HG03378 (cell line): ENCODE data around the gene KRTAP19-1.
"Not testable (repeated sequence)": the region's sequence is repeated elsewhere in the genome, so short reads cannot be mapped to it uniquely, and the experiment has no call there.

Source experiments
- ATAC-seq: cut with Tn5 transposase; IDR thresholded peaks from one replicate; pipeline ENCODE4 v1.9.1; 2021; ENCODE audit warnings: mild to moderate bottlenecking, moderate library complexity; ENCODE audit not compliant: unreplicated experiment

KRTAP19-1 gene

DNA sequence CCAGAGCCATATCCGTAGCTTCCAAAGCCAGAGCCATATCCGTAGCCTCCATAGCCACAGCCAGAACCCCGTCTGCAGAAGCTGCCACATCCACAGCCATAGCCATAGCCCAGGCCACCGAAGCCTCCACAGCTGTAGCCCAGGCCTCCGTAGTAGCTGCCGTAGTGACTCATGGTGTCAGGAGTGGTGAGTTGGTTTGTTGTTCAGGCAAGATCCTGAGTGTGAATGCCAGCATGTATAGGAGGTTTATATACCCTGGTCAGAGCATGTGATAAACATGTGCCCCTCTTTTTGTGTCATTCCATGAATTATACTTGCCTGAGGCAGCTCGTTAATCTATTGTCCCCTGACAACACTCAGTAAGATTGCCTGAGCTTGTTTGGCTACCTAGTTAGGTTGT lies at the start of gene KRTAP19-1:
Gene KRTAP19-1, minus strand, starts transcription at position 223 of the 400 bp plus-strand sequence. Its CDS starts 50 bp downstream, at position 173.
- ATAC-seq, result no peak

GRCh38 chr21:30518876-30519275 lies 38.7 kb upstream of the KRTAP19-1 start:
- no peak for ATAC-seq

- ATAC-seq, result no peak
Measured at GRCh38 chr21:30515681-30516080, 35.5 kb upstream of the KRTAP19-1 start.

- ATAC-seq, result not testable (repeated sequence)
Measured at GRCh38 chr21:30505621-30506205, 25.5 kb upstream of the KRTAP19-1 start.

DNA sequence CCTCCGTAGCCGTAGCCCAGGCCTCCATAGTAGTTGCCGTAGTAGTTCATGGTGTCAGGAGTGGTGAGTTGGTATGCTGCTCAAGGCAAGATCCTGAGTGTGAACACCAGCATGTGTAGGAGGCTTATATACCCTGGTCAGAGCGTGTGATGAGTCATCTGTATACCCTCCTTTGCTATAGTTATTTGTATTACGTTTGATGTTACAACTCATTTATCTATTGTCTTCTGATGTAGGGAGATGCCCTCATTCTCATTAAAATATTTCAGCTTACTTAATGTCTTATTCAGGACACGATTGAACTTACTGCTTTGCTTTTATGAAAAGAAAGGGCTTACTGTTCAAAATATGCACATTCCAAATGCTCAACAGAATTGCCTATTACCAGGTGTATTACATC lies 21.9 kb upstream of the KRTAP19-1 start, which contains the start of gene KRTAP19-5:
Gene KRTAP19-5, minus strand, starts transcription at position 101 of the 400 bp plus-strand sequence. Its CDS starts 51 bp downstream, at position 50.
- ATAC-seq, result no peak

GRCh38 chr21:30497065-30497464 lies 16.9 kb upstream of the KRTAP19-1 start, which contains the start of gene KRTAP19-4:
Gene KRTAP19-4 (minus strand): TSS chr21:30497165. CDS start chr21:30497110, 55 bp downstream.
- no peak for ATAC-seq

GRCh38 chr21:30491963-30492428 lies 11.8 kb upstream of the KRTAP19-1 start, which contains the start of gene KRTAP19-3:
Gene KRTAP19-3 (minus strand): TSS chr21:30492013. CDS start chr21:30491957, 56 bp downstream.
- no peak for ATAC-seq

- no peak for ATAC-seq
Measured at GRCh38 chr21:30487336-30487735, 7.2 kb upstream of the KRTAP19-1 start, which contains the start of gene KRTAP19-2. Gene KRTAP19-2 (minus strand): TSS chr21:30487436. CDS start chr21:30487348, 88 bp downstream.

DNA sequence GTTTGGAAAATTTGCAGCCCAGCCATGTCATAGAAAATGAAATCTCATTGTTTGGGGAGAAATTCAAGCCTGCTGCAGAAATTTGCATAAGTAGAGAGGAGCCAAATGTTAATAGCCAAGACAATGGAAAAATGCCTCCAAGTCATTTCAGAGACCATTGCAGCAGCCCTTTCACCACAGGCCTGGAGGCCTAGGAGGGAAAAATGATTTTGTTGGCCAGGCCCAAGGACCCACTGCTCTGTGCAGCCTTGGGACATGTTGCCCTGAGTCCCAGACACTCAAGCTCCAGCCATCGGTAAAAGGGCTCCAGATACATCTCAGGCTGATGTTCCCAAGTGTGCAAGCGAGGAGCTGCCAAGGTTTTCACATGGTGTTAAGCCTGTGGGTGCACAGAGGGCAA lies 6.0 kb upstream of the KRTAP19-1 start:
- no peak for ATAC-seq

- ATAC-seq, result no peak
Measured at GRCh38 chr21:30482130-30482529, 2.0 kb upstream of the KRTAP19-1 start.

GRCh38 chr21:30479259-30479658 lies 908 bp downstream of the KRTAP19-1 start:
- ATAC-seq, result no peak

- ATAC-seq, result no peak
Measured at GRCh38 chr21:30478004-30478403, 2.2 kb downstream of the KRTAP19-1 start.

DNA sequence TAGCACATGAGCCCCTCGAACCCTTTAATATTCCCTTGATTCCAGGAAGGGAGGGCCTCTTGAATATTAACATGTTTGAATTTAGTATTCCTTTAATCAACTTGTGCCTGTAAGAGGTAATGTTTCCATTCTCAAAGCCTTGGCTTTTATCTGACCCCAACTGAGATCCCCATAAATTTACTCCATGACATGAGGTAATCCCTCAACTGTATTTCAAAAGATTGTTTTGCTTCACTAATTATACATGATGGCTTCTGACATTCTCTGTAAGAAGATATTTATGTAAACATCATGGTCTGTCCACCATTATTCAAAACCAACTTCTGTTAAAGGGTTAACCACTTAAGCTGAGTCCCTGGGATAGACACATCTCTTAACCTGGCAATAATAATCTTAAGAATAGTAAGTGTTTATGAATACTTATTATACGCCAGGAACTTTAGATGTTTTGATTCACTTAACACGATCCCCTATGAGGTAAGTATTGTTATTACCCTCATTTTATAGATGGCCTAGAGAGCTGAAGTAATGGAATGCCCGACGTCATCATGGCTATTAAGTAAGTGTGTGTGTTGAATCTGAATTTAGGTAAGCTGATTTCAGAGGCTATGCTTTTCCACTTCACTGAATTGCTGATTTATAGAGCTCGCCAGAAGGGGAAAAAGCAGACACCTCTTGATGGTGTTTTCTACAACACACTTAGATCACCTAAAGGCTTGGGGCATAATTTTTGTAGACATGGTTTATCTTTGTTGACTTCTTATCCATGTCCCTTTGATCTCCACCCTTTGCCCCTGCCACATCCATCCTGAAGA lies 11.1 kb downstream of the KRTAP19-1 start:
- no peak for ATAC-seq

DNA sequence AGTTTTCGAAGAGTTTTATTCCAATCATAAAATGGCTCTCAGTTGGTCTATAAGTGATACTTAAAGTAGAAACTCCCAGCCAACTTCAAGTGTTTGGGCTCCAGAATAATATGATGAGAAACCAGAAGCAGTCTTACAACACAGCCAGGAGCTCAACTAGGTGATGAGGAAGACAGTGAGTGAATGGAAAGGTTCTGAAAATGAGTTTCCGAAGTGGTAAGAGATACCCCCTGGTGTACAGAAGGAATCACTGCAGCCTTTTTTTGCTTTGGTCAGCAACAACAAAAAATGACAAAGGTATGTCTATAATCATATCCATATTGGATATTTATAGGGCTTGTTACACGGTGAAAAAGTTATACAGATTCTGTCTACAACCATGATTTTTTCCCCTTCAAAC lies 16.5 kb downstream of the KRTAP19-1 start:
- no peak for ATAC-seq

DNA sequence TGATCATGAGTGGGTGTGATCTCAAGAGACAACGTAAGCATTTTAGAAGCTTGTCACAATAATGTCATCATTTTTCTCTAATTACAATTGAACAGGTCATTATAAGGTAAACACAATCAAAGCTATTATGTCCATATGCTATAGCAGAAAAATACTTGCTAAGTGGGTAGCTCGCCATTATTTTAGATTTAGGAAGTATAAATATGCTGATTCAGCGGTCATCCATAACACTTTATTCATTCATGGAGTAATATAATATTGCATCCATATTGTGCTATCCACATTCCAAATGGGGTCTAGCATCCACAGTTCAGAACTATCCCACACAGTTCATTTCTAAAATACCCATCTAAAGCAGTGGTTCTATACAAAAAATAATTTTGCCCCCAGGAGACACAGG lies 31.7 kb downstream of the KRTAP19-1 start:
- ATAC-seq, result no peak

DNA sequence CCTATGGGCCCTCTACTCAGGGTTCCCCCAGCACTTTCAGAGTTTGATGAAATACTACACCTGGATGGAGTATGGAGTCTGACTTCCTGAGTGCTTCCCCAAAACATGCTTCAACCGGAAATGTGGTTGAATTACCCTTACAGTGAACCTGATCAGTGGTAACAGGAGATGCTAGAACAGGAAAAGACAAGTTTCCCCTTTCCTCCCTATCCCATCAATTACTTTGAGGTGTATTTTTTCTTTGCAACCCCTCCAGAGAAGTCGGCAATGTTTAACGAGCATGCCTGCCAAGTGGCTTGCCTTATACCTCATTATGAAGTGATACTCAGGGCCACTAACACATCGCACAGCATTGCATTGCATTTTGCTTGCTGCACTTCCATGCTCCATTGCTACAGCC lies 33.1 kb downstream of the KRTAP19-1 start:
- no peak for ATAC-seq

DNA sequence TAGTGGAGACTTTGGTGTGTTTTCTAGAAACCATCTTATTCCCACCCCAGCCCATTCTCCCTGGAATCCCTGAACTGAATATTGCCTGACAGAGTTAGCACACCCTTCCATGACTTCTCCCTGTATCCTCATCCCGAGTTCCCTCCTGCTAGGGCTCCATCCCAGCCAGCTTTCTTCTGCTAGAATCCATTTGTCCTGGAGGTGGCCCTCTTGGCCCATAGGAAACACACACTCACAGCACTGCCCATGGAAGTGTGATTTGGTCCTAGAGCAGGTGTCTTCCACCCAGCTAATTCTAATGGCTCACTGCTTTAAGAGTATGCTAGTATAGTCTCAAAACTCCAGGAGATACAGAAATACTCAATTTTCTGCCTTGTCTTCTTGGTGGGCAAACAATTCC lies 36.0 kb downstream of the KRTAP19-1 start:
- no peak for ATAC-seq

DNA sequence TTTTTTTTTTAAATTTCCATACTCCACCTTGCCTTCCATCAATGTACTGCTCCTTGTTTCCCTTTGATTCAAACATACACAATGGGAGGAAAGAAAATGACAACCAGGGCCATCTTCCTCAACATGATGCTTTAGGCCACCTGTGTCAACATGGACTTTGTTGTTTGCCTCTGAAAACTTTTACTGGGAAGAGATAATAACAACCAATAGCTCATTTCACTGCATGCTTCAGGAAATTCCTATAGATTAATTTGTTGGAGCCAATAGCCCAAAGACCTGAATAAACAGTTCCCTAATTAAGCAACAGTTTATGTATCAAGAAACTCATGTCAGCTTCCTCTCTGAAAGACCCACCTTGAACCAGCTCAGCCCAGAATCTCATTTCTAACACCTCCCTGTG lies 36.9 kb downstream of the KRTAP19-1 start:
- no peak for ATAC-seq

DNA sequence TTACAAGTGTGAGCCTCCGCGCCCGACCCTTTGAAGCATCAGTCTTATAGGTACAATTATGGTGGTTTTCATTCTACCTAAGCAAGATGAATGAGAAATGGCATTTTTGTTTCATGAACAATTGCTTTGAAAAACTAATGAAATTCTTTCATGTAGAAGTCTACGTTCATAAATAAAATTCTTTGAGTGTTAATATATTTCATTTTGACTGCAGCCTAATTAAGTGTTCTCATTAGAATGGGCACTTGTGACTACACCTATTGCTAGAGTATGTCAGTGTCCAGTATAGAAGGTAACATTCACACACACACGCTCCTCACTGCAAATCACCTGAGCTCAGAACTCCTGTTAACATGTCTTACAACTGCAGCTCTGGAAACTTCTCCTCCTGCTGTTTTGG lies 40.2 kb downstream of the KRTAP19-1 start, which contains the start of gene KRTAP15-1:
Gene KRTAP15-1, plus strand, starts transcription at position 301 of the 400 bp plus-strand sequence. Its CDS starts 53 bp downstream, at position 354.
- ATAC-seq, result no peak

GRCh38 chr21:30437010-30437565 lies 43.1 kb downstream of the KRTAP19-1 start:
- no peak for ATAC-seq

GRCh38 chr21:30434033-30434631 lies 46.0 kb downstream of the KRTAP19-1 start:
- ATAC-seq, result no peak
